NOMO-1 treated with dmso at 0.1 percent for 144 hours (cell line): ENCODE measurements around the gene ZBTB20.

Experiments
- DNase-seq: peaks from one replicate; lab custom pipeline; 2025; ENCODE audit not compliant: unreplicated experiment; lab: John Stamatoyannopoulos, UW

Gene ZBTB20

DNA sequence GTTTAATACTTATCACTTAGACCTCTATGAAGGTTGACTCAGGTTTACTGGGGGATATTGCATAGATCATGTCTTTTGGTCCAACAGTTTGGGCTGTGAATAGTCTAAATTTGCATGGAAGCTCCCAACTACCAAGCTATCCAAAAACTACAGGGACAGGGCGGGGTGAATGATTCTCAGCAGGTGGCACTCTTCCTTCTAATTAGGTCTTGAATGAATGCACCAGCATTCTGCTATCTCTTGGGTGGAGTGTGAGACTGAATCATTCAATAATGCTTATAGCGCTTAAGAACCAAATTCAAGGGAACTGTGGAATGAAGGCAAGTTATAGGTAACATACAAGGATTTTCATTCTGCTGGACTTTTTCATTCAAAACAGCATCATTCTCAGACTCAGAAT lies 507.0 kb downstream of the ZBTB20 start:
- DNase-seq, result no peak

DNA sequence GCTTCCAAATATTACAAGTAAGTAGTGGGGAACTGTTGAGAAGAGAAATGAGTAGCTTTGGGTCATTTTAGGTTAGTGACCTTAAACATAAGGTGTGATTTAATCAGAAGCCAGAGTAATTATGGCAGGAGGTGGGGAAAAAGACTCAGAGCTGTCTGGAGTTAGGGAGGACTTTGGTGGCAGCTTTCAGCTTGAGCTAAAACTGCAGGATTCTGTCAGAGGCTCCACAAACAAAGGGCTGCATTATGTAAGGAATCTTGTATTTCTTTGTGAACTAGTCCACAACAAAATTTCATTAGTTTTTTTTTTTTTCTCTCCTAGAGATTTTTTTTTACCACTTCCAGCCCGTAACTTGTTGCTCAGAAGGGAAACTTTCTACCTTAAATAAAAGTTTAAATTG lies 507.9 kb downstream of the ZBTB20 start:
- no peak for DNase-seq

DNA sequence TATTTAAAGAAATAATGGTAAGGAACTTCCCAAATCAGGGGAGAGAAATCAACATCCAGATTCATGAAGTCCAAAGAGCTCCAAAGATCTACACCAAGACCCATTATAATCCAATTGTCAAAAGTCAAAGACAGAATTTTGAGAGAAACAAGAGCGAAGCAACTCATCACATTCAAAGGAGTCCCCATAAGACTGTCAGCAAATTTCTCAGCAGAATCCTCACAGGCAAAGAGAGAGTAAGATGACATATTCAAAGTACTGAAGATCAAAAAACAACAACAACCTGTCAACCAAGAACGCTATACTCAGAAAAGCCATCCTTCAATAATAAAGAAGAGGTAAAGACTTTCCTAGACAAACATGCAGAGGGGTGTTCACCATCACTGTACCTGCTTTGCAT lies 511.2 kb downstream of the ZBTB20 start:
- DNase-seq, result no peak

DNA sequence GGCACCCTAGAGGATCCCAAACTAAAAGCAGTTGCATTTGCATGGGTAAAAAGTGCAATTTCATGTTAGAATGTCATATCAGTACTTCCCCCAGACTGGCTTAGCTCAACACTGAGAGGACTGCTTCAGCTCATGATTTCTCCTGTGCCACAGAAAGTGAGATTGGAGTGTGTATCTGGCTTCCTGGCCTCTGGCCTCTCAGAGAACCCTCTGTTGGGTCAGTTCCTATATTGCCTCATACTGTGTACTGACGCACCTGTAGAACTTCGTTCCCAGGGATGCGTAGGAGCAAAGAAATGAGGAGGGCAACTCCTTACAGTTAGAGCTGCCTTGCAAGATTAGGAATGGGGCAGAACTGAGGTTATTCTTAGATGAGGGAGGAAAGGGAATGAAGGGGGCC lies 512.5 kb downstream of the ZBTB20 start:
- no peak for DNase-seq

DNA sequence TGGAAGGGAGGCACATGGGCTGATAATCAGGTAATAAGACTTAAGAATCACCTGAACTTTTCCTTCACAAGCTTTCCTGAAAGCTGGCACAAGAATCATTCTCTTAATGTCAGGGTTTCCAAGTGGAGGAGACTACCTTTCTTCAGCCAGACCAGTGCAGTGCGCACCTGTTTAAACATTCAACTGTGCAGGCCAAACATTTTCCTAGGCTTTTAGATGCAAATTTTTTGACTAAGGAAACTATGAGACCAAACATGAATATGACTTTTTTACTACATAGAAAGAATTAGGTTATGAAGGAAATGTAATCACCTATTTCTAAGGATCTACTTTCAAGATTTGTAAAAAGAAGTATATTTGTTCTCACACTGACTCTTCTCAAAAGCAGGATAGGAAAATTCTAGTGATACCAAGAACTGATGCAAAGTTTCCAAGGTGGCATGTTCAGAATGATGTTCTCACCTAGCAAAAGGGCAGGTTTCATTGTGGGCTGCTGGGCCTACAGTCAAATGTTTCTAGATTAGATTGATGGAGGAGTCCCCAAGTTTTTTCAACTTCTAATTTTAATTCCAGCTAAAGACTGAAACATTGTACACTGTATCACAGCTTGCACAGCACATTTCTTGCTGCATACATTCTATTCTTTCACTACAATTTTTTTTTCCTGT lies 514.2 kb downstream of the ZBTB20 start:
- no peak for DNase-seq

DNA sequence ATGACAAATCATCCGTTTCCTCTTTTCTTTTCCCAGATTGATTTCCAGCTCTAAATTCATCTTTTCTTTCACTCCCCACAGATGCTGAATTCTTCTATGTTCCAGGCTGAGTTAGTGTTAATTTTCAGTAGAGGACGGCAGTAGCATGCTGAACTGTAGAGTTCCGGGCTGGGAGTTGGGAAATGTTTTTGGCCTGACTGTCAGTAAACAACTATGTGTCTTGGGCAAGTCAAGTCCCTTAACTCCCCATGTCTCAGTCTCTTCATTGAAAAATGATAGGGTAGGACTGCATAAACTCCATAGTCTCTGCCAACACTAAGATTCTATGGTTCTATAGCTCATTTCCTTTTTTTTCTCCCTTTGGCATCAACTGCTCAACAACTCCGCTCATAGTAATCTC lies 519.3 kb downstream of the ZBTB20 start:
- DNase-seq, result no peak

DNA sequence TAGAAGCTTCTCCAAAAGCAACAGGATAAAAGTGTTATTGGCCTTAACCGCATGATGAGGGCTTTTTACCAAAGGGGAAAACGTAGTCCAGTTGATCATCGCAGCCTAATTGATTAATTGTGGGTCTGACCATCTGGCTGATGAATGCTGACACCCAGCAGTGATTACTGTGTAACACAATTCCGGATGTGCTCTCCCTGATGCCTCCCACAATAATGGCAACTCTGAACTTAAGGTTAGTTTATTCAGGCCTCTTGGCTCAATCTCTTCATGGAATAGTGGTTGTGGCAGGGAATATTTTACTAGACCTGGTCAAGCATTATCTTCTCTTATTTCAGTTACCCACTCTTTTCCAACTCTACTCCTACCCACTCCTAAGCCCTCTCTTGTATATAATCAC lies 520.3 kb downstream of the ZBTB20 start:
- no peak for DNase-seq

DNA sequence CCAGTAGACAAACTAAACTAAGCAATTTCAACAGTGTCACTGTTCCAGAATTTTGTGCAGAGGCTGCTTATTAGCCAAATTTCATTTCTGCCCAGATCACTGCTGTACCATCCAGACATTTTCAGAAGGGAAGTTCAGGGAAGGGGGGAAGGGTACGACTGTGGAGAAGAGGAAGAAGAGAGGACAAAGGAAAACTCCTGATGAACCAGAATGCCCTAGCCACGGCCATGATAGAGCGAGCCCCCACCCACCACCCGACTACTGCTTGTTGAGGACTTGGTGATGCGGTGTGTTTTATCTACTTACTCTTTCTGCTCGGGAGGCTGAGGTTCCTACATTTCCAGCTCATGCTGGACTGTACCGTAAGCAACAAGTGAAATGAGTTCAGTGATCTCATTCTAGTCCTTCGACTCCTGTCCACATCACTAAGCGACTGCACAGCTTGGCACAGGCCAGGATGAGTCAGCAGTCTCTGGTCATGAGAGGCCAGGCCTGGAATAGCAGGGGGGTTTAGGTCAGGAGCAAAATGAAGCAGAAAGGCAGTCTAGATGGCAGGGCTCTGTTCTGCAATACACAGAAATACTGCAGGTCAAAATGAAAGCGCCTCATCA lies 522.4 kb downstream of the ZBTB20 start:
- no peak for DNase-seq

DNA sequence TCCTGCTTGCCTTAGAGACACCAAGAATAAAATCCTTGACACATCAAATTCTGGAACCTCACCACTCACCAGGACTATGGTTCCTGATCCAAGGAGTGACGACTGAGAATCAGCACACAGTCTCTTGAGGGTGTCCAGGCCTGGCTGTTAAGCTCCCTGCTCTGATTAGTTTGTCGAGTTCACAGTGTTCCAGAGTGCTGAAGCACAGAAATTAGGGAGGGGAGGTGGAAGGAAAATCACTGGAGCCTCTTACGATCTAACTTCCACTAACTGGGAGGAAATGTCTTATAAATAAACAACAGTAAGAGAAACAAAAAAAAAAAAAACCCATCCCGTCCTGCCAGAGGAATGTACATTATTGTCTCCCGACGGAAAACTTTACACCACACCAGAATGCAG lies 523.0 kb downstream of the ZBTB20 start:
- no peak for DNase-seq

DNA sequence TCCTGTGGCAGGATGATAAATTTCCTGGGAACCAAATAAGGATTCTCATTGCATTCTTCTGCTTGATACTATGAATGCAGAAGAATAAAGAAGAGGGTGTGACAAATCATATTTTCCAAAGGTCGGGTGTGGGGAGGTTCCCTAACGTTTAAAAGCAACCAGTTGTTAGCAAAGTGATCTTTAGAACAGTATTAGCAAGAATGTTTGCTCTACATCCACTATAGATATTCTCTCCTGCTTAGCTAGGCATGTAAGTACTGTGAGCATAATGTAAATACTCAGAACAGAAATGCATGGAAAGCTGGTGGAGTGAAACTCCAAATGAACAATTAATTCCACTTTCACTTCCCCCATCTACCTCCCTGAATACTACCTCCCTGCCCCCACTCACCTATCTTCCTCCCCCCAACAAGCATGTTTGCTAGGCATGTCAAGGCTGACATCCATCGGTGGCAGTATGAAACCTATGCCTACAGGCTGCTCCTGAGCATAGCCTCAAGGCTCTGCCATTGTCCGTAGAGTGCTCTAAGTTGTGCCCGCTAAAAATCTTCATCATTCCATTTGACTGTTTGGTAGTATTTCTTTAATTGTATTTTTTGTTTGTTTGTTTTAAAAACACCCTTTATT lies 523.6 kb downstream of the ZBTB20 start:
- no peak for DNase-seq

DNA sequence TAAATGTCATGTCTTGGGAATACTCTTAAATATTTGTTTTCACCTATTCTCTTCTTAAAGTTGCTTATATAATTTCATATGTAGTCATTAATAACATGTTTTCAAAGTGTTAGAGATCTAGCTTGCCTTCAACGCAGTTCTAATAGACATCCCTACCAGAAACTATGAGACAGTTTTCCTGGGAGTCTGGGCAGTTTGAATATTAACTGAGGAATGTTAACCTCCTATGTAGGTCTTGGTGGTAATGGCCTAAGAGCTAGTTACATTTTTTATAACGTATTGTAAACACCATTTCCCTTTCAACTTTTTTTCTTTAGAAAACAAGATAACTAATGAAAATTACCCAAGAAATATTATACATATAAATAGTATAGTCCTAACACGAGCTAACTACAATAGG lies 525.1 kb downstream of the ZBTB20 start:
- DNase-seq, result no peak

DNA sequence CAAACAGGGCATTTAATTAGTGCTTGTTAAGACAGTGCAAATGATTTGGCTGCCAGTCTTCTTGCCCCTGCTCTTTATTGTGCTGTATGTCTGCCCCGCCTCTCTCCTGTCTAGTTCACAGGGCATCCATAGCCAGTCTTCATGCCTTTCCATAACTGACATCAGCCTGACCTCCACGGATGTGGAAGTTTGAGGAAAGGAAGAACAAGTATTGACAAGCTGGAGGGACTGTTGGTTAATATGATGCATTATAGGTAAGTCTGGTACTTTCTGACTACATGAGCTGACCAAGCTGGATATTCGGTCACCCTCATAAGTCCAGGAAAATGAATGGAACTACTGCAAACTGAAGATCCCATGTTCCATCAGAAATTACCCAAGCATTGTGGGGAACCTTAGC lies 527.3 kb downstream of the ZBTB20 start:
- no peak for DNase-seq

DNA sequence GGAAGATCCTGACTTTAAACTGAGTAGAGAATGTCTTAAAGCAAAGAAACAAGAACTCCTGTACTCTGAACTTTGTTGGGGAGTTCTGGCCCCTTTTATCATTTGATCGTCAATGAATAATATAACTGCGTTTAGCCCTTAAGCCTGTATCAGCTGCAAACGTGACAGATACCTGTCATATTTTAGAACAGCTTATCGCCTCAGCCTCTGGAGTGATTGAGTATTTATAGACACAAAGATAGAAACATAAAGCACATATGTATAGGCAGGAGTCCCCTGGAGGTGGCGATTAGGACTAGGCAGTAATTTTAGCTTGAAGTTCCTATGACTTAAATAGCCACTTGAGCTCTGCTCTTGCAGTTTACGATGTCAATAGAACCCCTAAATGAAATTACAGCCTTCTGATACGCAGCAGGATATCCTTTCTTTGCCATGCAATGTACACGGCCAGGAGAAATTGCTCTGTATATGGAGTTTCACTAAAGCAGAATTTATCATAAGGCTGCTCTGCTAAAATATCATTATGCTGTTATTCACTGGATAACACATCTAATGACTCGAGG lies 531.5 kb downstream of the ZBTB20 start:
- DNase-seq, result no peak

DNA sequence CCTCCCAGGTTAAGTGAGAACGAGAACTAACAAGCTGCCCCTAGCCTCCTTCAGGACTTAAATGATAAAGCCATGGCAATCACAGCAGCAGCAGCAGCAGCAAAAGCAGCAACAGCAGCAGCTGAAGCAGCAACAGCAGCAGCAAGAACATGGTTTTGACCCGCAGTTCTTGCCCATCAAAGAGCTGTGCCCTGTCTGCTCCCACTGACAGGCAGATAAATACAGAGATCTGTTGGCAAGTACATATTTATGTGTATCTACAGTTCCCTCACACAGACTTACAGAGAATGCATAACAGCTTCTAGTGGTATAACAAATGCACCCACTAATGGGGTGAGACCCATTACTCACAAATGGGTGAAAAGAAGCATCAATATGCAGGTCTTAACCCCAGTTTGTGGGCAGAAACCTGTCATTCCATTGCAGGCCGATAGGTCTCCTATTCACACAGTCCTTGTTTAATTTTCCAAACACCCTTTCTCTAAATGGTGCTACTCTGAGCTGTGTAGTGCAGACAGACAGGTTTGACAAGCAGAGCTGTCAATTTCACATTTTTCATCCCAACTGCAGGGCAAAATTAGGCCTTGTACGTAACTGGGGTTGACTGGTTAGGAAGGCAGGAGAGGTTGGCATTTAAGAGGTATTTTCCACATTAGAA lies 537.0 kb downstream of the ZBTB20 start:
- no peak for DNase-seq

DNA sequence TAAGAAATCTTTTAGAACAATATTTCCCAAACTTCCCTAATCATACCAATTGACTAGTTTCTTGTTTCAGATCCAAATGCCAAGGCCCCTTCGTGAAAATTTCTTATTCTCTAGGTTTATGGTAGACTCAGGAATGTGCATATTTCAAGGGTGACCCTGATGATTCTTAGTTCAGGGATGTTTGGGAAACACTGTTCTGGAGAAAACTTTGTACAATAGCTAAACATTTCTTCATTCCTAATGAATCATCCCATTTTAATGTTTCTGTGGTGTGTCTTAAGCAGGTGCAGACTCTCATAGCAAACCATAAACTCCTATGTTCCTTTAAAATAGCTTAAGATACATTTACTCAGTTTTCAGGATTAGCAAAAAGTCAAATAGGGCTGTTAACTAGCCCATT lies 538.8 kb downstream of the ZBTB20 start:
- DNase-seq, result no peak

DNA sequence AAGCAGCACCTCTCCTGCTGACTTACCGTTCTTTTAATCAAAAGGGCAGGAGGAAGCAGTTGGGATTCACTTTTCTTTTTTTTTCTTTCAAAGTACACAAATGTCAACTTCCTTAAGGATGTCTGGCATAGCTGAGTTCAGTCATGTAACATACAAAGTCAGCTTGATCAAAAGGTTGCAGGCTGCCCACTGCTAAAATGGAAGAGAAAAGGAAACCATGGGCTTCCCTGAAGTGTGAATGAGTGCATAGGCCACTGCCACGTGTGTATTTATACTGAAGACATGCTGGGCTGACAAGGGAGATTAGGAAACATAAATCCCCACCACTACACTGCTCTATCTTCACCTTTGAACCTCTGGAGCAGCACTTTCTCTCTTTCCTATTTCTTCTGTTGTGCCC lies 540.8 kb downstream of the ZBTB20 start:
- DNase-seq, result no peak

DNA sequence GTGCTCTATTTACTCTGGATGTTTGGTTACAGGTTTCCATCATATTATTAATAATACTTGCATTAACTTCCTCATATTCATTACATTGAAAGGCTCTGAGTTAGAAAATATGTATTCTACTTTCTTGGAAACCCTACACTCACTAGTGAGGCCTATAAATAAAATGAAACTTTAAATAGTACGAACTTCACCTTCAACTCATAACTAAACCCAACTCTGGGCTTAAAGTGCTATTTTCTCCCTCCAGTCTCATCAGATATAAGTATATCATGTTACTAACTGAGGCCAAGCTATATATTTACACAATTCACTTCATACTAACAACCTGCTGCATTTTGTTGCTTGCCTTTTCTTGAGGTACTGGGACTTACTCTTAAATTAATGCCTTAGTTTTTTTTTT lies 546.5 kb downstream of the ZBTB20 start:
- DNase-seq, result no peak

DNA sequence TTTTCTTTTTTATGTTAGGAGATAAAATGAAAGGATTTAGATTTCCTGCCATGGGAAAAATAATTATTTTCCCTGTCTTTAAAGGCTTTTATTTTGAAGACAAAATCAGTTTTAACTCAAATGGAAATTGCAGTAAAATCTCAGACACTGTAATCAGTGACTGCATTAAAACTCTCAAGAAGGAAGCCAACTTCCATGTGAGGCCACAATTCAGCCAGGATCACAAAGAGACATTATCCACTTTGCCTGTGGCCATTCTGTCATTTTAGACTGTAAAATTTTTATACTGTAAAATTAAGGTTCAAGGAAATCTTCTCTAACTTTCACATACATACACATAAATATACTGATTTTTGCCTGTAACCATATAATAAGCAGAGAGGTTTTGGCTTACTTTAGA lies 549.2 kb downstream of the ZBTB20 start:
- DNase-seq, result no peak

DNA sequence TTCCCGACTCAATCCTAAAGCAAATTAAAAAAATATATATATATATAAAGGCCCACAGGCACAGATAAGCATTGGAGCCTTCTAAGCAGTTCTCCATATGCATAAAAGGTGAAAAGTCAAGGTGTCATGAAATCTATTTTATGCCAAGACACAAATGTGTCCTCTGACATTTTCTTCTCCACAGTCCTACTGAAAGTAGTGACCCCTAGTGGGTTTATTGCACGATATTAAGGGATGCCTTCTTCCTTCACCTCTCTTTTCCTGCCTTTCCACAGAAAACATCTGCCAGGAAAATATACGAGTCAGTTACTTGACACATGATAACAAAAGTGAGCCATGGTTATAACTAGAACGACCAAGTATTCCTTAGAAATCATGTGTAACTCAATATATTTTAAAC lies 550.1 kb downstream of the ZBTB20 start:
- no peak for DNase-seq

DNA sequence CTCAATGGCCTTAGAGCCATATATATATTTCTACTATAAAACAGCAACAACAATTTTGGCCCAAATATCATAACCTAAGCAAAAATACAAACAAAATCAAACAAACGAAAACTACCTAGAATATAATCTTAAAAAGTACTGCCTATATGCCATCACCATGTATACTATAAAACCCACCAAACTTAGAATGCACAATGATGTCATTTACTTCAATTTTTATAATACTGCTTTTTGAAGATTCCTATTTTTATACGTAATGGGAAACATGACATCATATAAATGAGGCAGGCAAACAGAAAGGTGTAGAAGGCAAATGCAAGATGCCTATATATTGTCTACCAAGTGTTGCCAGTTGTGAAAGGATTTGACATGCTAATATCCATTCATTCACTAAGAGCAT lies 550.9 kb downstream of the ZBTB20 start:
- DNase-seq, result no peak

DNA sequence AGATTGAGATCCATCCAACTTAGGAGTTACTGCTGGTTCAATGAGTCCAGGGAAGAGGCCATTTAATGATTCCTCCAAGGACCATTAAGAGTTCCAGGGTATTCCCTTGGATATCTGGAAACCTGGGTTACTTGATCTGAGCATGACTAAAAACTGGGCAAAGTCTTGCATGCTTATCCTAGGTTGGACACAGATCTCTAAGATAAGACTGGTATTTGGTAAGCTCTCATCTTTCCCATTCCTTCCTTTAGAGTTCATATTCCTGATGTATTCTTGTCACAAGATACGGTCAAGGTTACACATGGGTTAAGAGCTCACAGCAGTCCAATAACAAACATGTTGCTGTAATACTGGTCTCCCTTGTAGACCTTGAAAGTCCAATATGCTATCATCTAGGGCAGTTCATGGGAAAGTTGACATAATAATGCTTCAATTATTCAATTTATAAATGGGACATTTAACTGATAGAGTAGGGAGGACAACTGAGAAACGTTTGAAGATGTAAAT lies 551.5 kb downstream of the ZBTB20 start:
- no peak for DNase-seq
